Measurements from ENCODE around the gene DCPS.
"Not testable (repeated sequence)": the region's sequence is repeated elsewhere in the genome, so short reads cannot be mapped to it uniquely, and the experiment has no call there.

DCPS gene

GRCh38 chr11:126362879-126363655 lies 59.2 kb downstream of the DCPS start:
- no peak for DNase-seq

DNA sequence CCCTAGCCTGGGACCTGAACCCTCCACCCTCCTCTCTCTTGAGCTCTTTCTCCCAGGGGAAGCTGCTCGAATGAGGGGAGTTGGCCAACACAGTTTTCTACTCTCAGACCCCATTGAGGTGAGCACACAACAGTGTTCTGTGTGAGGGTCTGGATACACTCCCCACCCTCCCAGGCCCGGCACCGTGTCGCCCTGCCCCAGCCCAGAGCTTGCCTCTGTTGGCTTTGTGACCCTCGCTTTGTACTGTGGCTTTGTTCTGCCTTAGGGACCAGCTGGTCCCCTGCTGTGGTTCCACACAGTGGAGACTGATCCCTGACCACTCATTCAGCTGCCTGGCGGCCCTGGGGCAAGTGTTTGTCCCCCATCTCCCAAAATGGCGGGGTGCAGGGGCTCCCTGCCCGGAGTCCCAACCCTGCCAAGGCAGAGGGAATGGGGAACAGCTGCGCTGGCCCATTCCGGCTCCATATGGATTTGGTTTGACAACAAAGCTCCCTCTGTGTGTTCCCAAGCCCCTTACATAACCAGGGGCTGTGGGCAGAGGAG lies 59.9 kb downstream of the DCPS start:
- no peak for DNase-seq

DNA sequence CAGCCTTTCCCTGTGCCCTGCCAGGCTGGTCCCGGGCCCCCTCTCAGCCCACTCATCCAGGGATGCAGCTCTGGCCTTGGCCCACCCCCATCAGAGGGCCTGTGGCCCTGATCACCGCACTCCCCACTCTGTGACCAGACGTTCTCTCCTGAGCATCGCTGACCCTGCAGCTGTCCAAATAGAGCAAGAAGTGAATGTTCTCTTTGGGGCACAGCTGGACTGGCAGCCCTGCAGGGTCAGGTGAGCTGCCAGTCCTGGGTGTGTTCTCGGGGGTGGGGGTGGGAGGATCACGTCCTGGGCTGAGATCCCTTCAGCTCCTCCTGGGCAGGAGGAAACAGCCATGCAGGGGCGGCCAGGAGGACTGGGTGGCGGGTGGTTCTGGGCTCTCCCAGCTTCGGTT lies 60.9 kb downstream of the DCPS start:
- DNase-seq, result not testable (repeated sequence)

DNA sequence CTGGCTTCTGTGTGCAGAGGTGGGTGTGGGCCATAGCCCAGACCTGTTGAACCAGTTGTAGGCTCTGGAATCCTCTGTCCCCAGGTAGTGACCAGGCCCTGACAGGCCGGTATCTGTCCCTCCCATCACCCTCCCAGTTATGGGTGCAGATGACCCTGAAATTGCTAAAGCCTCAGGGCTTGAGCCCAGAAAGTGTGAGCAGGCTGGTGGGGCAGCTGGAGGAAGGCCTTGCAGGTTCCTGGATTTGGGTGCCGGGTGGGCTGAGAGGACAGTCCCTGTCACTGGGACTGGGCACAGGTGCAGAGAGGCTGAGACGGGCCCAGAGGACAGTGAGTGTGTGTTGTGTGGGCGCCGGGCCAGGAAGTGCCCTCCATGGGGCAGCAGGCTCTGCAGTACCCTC lies 61.6 kb downstream of the DCPS start:
- DNase-seq, result not testable (repeated sequence)

GRCh38 chr11:126366064-126366822 lies 62.4 kb downstream of the DCPS start:
- DNase-seq, result peak; percentile 16

GRCh38 chr11:126366823-126367654 lies 63.2 kb downstream of the DCPS start:
- not testable (repeated sequence) for DNase-seq

DNA sequence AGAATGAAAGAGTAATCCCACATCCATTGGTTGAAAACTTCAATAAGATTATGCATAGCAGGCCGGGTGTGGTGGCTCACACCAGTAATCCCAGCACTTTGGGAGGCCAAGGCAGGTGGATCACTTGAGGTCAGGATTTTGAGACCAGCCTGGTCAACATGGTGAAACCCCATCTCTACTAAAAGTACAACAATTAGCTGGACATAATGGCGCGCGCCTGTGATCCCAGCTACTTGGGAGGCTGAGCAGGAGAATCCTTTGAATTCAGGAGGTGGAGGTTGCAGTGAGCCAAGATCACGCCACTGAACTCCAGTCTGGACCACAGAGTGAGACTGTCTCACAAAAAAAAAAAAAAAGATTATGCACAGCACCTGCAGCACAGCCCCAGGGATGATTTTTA lies 63.9 kb downstream of the DCPS start:
- DNase-seq, result not testable (repeated sequence)

DNA sequence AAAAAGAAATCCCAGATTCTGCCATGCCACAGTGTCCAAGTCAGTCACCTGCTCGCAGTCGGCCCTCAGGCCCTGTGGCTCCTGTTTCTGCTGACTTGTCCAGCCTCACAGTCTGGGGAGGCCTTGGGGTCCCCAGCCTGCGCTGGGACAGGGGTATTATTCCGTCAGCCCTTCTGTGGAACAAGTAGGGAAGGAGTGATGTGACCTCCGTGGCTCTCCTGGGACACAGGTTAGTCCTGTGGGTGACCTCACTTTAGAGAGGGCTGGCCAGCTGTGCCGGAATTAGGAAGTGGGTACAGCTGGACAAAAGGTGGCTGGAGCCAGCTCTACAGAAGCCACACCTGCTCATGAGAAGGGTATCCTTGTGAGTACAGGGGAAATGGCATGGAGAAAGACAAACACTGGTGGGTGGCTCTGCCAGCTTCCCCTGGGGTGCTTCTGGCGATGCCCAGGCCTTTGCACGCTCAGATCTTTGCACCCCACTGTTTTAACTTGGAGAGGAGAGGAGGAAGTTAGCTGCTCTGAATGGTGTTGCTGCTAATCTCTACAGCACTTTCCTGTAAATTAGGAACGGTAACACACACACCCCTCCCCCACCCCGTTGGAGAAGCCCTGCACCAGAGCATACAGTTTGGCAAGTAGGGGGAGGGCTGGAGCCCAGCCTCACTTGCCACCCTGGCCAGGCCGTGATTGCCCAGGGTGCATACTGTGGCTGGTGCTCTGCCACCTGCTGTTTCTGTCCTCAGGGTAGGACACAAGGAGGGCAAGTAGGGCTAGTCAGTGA lies 64.7 kb downstream of the DCPS start:
- peak; percentile 62 for DNase-seq

GRCh38 chr11:126370016-126370415 lies 66.2 kb downstream of the DCPS start:
- no peak for DNase-seq

- no peak for DNase-seq
Observed at GRCh38 chr11:126371595-126371994, 67.7 kb downstream of the DCPS start.

- peak; percentile 13 for DNase-seq
Observed at GRCh38 chr11:126373389-126374066, 69.7 kb downstream of the DCPS start.

DNA sequence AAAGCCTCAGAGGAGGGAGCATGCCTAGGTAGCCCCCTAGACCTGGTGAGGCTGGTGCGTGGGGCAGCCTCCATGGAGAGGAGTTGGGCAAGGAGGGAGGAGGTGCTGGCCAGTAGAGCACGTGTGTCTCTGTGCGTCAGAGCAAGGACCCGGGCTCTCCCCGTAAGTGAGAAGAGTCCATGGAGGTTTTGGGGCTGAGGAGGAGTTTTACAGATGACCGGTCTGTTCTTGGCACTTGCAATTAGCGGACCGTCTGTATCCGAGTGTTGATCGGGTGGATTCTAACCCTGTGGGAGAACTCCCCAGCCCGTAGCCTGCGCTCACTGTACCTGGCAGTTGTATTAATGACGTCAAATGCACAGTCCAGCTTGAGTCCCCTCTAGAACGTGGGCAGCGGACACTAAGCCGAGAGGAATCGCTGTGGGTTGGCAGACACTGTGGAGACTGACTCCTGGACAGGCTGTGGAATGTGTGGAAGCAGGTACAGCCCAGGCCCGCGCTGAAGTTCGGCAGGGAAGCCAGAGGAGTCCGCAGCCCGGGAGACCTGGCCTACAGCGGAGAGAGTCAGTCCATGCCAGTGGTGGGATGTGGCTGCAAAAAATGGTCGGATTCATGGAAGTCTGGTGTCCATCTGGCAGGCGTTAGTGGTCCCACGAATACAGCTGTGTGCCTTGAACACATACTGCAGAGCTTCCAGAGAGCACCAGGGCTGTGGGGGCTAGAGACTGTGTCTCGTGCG lies 70.9 kb downstream of the DCPS start:
- DNase-seq, result not testable (repeated sequence)

- DNase-seq, result no peak
Observed at GRCh38 chr11:126375726-126376125, 71.9 kb downstream of the DCPS start.

GRCh38 chr11:126378763-126379162 lies 74.9 kb downstream of the DCPS start:
- no peak for DNase-seq

DNA sequence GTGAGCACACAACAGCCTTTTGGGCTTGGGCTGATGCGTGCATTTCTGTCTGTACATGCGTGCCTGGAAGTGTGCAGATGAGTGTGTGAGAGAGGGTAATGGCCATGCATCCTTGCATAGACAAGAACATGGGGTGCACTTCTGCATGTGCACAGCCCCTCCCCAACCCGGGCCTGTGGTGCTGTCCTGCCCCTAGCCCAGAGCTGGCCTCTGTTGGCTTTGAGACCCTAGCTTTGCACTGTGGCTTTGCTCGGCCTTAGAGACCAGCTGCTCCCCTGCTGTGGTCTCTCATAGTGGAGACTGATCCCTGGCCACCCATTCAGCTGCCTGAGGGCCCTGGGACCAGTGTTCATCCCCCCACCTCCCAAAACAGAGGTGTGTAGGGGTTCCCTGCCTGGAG lies 77.0 kb downstream of the DCPS start:
- no peak for DNase-seq

DNA sequence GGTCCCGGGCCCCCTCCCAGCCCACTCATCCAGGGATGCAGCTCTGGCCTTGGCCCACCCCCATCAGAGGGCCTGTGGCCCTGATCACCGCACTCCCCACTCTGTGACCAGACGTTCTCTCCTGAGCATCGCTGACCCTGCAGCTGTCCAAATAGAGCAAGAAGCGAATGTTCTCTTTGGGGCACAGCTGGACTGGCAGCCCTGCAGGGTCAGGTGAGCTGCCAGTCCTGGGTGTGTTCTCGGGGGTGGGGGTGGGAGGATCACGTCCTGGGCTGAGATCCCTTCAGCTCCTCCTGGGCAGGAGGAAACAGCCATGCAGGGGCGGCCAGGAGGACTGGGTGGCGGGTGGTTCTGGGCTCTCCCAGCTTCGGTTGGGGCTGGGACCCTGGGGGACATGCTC lies 78.1 kb downstream of the DCPS start:
- not testable (repeated sequence) for DNase-seq

- DNase-seq, result not testable (repeated sequence)
Observed at GRCh38 chr11:126382641-126383040, 78.8 kb downstream of the DCPS start.

- no peak for DNase-seq
Observed at GRCh38 chr11:126383339-126384335, 79.8 kb downstream of the DCPS start.

- no peak for DNase-seq
Observed at GRCh38 chr11:126384449-126385070, 80.7 kb downstream of the DCPS start.

All from NCI-H2029 (cell line).